ENCODE measurements around the gene PCDHGA7. TPM values are rescaled to one million over a fixed set of nuclear protein-coding genes. Genes with fewer than 3 reads are reported as not detected.

Gene PCDHGA7
- polyA plus RNA-seq, 1 of the 3 experiments (the other 2 are of a cell fraction) = 7.8 TPM

GRCh38 chr5:141351591-141351990 is 31.0 kb upstream of the PCDHGA7 start:
- 91% methylated on average over 25 of the region's 36 CpGs for WGBS (ENCODE audit: low lambda C conversion rate)

More at GRCh38 chr5:141351591-141351990, 31.0 kb upstream of the PCDHGA7 start:
- no peak for DNase-seq
- Histone ChIP-seq H3K27me3 (ENCODE audit: insufficient read depth) (no peaks in the 10 kb centered on the region), H3K9ac (no peak overlapping the region), H3K9me3 (no peaks in the 10 kb centered on the region; the same call in 1 of the 2 replicates), H3K4me2 (no peak overlapping the region), H3K4me1 (ENCODE audit: control insufficient read depth in 1 of 2, insufficient read depth in 2 of 2, low read depth in 1 of 2, low read length in 1 of 2) (no peaks in the 10 kb centered on the region), H3K27ac (ENCODE audit: low read depth in 2 of 2, low read length in 1 of 2) (no peak overlapping the region), H3K36me3 (replicated peaks in 1 of 2; ENCODE audit: control insufficient read depth in 1 of 2, insufficient read depth in 2 of 2, low read length in 1 of 2) (no peaks in the 10 kb centered on the region), H3K9me2 (no peaks in the 10 kb centered on the region), H3K79me2 (ENCODE audit: insufficient read depth) (no peaks in the 10 kb centered on the region), H2AFZ (ENCODE audit: low read depth) (no peak overlapping the region), H3F3A (replicated peaks; ENCODE audit: insufficient read depth) (no peaks in the 10 kb centered on the region), H3K4me3 (ENCODE audit: low read depth in 2 of 2, low read length in 1 of 2) (no peak overlapping the region; a peak in 1 of 4 replicates), H4K20me1 (ENCODE audit: insufficient read depth) (no peaks in the 10 kb centered on the region)
- POLR2A ChIA-PET = no interaction called here
- CTCF ChIA-PET = interaction anchor here (2.7 kb wide), 1 partner anchor 213 kb away, joined by 13 read pairs; no protein-coding TSS in a partner anchor
- TF ChIP-seq POLR2AphosphoS5 (IDR thresholded peaks at IDR 0.05; ENCODE audit: low read depth, low read length) = no peak
- no peak for TF ChIP-seq NRF1 (IDR thresholded peaks at IDR 0.05; ENCODE audit: low read depth, low read length)
- no peak for TF ChIP-seq ZBTB33 (IDR thresholded peaks at IDR 0.05; ENCODE audit: borderline replicate concordance, low read depth)
- TF ChIP-seq TAF1 (IDR thresholded peaks at IDR 0.05; ENCODE audit: borderline replicate concordance, low read depth, low read length) = no peak
- TF ChIP-seq IRF3 (IDR thresholded peaks at IDR 0.05; ENCODE audit: low read depth, low read length) = no peak
- no peak for TF ChIP-seq MAX (IDR thresholded peaks at IDR 0.05; ENCODE audit: low read depth)
- no peak for TF ChIP-seq RXRA (IDR thresholded peaks at IDR 0.05; ENCODE audit: borderline replicate concordance, low read depth)
- TF ChIP-seq CTCF (IDR thresholded peaks at IDR 0.05) = no peak
- no peak for TF ChIP-seq NFIC (IDR thresholded peaks at IDR 0.05; ENCODE audit: borderline replicate concordance)

Data from SK-N-SH (cell line).